HG03521 (cell line): ENCODE measurements around the gene KIAA0232.

Source experiments
- ATAC-seq: cut with Tn5 transposase; IDR thresholded peaks from one replicate; pipeline ENCODE4 v1.9.1; 2021; ENCODE audit warnings: mild to moderate bottlenecking, moderate library complexity; ENCODE audit not compliant: unreplicated experiment

Gene KIAA0232

DNA sequence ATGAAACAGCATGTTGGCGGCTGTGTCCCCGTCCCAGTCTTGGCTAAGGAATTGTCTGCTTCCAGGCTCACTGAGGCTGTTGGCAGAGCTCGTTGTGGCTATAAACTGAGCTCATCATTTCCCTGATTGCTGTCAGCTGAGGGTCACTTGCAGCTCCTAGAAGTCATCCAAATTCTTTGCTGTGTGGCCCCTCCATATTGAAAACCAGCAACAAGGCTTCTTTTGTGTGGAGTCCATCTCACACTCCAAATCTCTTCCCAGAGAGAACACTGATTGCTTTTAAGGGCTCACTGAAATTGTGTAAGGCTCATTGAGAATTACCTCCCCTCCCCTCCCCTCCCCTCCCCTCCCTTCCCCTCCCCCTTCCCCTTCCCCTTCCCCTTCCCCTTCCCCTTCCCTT lies 150.4 kb downstream of the KIAA0232 start:
- no peak for ATAC-seq
